Measurements from ENCODE around the gene ATF7. TPM values are rescaled to one million over a fixed set of nuclear protein-coding genes. Genes with fewer than 3 reads are reported as not detected.

ATF7 gene
- total and polyA plus RNA-seq, 2 donors (not counting 3 experiments of a cell fraction or from before 2014, with no cell fraction given): 36.0 to 68.5 TPM

DNA sequence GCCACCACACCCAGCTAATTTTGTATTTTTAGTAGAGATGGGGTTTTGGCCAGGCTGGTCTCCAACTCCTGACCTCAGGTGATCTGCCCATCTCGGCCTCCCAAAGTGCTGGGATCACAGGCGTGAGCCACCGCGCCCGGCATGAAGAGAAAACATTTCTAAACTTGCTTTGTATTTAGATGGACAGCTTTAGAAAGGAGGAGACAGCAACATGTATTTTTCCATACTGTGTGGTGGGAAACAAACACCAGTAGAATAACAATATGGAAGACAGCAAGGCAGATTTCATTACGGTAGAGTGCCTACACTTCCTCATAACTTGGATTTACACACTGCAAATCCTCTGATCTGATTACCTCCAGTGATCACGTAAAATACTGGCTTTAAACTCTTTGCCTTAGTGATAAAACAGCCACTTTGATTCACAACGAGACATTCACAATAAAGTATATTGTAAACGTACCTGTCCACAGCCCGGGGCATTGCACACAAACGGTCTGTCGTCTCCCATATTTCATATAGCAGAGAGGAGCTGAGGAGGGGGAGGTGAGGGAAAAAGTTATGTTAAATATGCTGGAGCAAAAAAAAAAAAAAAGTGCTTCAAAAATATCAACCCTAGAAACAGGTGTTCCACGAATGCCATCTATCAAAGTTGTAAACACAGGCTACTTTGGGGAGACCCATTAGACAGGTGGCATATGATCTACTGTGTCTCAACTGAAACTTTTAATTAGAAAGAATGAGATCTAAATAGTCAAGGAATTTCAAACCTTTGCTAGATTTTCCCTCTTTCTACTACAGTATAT, 25.5 kb downstream of the ATF7 start:
- POLR2A ChIA-PET: no interaction called here
- TSS peak; percentile 2 for BruUV-seq (replicated peaks)
- FAIRE-seq (no peak), DNase-seq (ENCODE audit: low read depth, low spot score) (no peak)
- CTCF ChIA-PET: interaction anchor here (0.9 to 1.6 kb wide), 5 partner anchors 16 to 75 kb away, joined by 3 to 9 read pairs (median 4); partner anchors contain the start of gene ATP5MC2
- TF ChIP-seq FOS (IDR thresholded peaks at IDR 0.05; ENCODE audit: borderline replicate concordance, insufficient read depth, low read length) (no peak), POLR2AphosphoS5 (IDR thresholded peaks at IDR 0.05; ENCODE audit: insufficient read depth, low read depth, low read length) (no peak), EZH2 (IDR thresholded peaks at IDR 0.05; ENCODE audit: borderline replicate concordance, low read depth, low read length, severe bottlenecking) (no peak), JUN (IDR thresholded peaks at IDR 0.05; ENCODE audit: borderline replicate concordance, insufficient read depth, insufficient read length, low read depth) (no peak), CTCF (IDR thresholded peaks at IDR 0.05; ENCODE audit: extremely low read depth in 1 of 2, insufficient read depth in 1 of 2, low read depth in 1 of 2, low read length in 2 of 2) (no peak), GATA2 (IDR thresholded peaks at IDR 0.05; ENCODE audit: insufficient read depth, insufficient read length, low read depth, low read length) (no peak), MYC (IDR thresholded peaks at IDR 0.05; ENCODE audit: low read depth, low read length) (no peak), MAX (IDR thresholded peaks at IDR 0.05; ENCODE audit: insufficient read depth, insufficient read length) (no peak), POLR2A (IDR thresholded peaks at IDR 0.05; ENCODE audit: low read depth, low read length) (no peak)
- dilution Hi-C loops (cut with MboI; ENCODE audit: extremely low pct_ligation_motif_present, low sequenced_read_pairs) (no loop called here), intact Hi-C loops (cut with micrococcal nuclease) (no loop called here)
- no peaks in the 10 kb centered on the region for H3K27me3 ChIP-seq (ENCODE audit: control insufficient read depth in 2 of 2, insufficient read depth in 2 of 2, low read length in 2 of 2)
- peaks cover 42% of the 10 kb centered on the region for H3K79me2 ChIP-seq (ENCODE audit: control insufficient read depth, insufficient read depth, low read length)
- no peak overlapping the region for H3K4me3 ChIP-seq (replicated peaks in 1 of 3; ENCODE audit: insufficient read depth in 1 of 3, low read depth in 1 of 3, low read length in 3 of 3)
- no peak overlapping the region for H3K4me2 ChIP-seq (ENCODE audit: insufficient read depth, low read length)
- no peak overlapping the region for H2AFZ ChIP-seq (ENCODE audit: low read depth, low read length)
- H3K9me1 ChIP-seq (replicated peaks; ENCODE audit: control insufficient read depth, extremely low read depth, insufficient read depth, low read length): peaks cover 2% of the 10 kb centered on the region
- H3K9ac ChIP-seq (replicated peaks; ENCODE audit: extremely low read depth, insufficient read depth, low read length): no peak overlapping the region
- peaks cover 2 to 3% of the 10 kb centered on the region in 2 experiments for H3K36me3 ChIP-seq (ENCODE audit: control insufficient read depth in 2 of 2, extremely low read depth in 1 of 2, insufficient read depth in 2 of 2, low read length in 2 of 2)
- no peaks in the 10 kb centered on the region for H4K20me1 ChIP-seq (replicated peaks; ENCODE audit: control insufficient read depth, extremely low read depth, insufficient read depth, low read length)
- no peak overlapping the region for H3K27ac ChIP-seq (ENCODE audit: insufficient read depth, low read depth, low read length)
- peaks cover 42% of the 10 kb centered on the region for H3K4me1 ChIP-seq (ENCODE audit: control insufficient read depth, extremely low read depth, insufficient read depth, low read length)
- no peaks in the 10 kb centered on the region for H3K9me3 ChIP-seq (replicated peaks; ENCODE audit: control insufficient read depth, insufficient read depth, low read length)
